MM.1S (cell line): ENCODE data around the gene CEP170B.

Source experiments
- DNase-seq: peaks from one replicate; pipeline ENCODE4 v3.0.0-alpha.2; 2015
- H2AFZ ChIP-seq: fragments of 300-600 bp; sonication (generic); 2 replicates; pipeline ENCODE4 v1.6.0; 2016; ENCODE audit warnings: antibody characterized with exemption, low read length
- H3F3A ChIP-seq: fragments of 300-600 bp; sonication (generic); 2 replicates; pipeline ENCODE4 v1.6.1; 2016; ENCODE audit warnings: mild to moderate bottlenecking, antibody characterized with exemption, low read length, moderate library complexity, mixed read lengths; ENCODE audit not compliant: insufficient read depth
- H3K27ac ChIP-seq: fragments of 300-600 bp; sonication (generic); 2 replicates; pipeline ENCODE4 v1.5.1; 2016; ENCODE audit warnings: mild to moderate bottlenecking, low read length
- H3K27me3 ChIP-seq: fragments of 300-600 bp; sonication (generic); replicated peaks from 2 replicates; pipeline ENCODE4 v1.6.0; 2016; ENCODE audit warnings: low read length; ENCODE audit not compliant: insufficient read depth
- H3K36me3 ChIP-seq: fragments of 300-600 bp; sonication (generic); replicated peaks from 2 replicates; pipeline ENCODE4 v1.6.1; 2016; ENCODE audit warnings: mild to moderate bottlenecking, low read length, mixed read lengths; ENCODE audit not compliant: insufficient read depth
- H3K4me1 ChIP-seq: fragments of 300-600 bp; sonication (generic); 2 replicates; pipeline ENCODE4 v1.6.1; 2016; ENCODE audit warnings: low read length, mixed read lengths
- H3K4me2 ChIP-seq: fragments of 300-600 bp; sonication (generic); 2 replicates; pipeline ENCODE4 v1.6.0; 2016; ENCODE audit warnings: low read depth, low read length
- H3K4me3 ChIP-seq: fragments of 300-600 bp; sonication (generic); 2 replicates; pipeline ENCODE4 v1.5.1; 2016; ENCODE audit warnings: low read length, mixed read lengths
- H3K79me2 ChIP-seq: fragments of 300-600 bp; sonication (generic); 2 replicates; pipeline ENCODE4 v1.6.1; 2016; ENCODE audit warnings: mixed run types, low read length, mixed read lengths
- H3K9ac ChIP-seq: fragments of 300-600 bp; sonication (generic); 2 replicates; pipeline ENCODE4 v1.6.1; 2016; ENCODE audit warnings: low read length, mixed read lengths
- H3K9me2 ChIP-seq: fragments of 300-600 bp; sonication (generic); replicated peaks from 2 replicates; pipeline ENCODE4 v1.6.1; 2016; ENCODE audit warnings: mild to moderate bottlenecking, low read length, mixed read lengths; ENCODE audit not compliant: insufficient read depth
- H3K9me3 ChIP-seq: fragments of 300-600 bp; sonication (generic); replicated peaks from 2 replicates; pipeline ENCODE4 v1.6.1; 2016; ENCODE audit warnings: mild to moderate bottlenecking, low read length, mixed read lengths; ENCODE audit not compliant: insufficient read depth
- H4K20me1 ChIP-seq: fragments of 300-600 bp; sonication (generic); 2 replicates; pipeline ENCODE4 v1.6.1; 2016; ENCODE audit warnings: mild to moderate bottlenecking, low read length, moderate library complexity, mixed read lengths; ENCODE audit not compliant: insufficient read depth
- EZH2 ChIP-seq: fragments of 300-600 bp; sonication (generic); optimal IDR thresholded peaks from 2 replicates; pipeline ENCODE3; 2017; ENCODE audit warnings: low read depth, mild to moderate bottlenecking, antibody characterized with exemption, low read length, mixed read lengths
- EZH2phosphoT487 ChIP-seq: fragments of 300-600 bp; sonication (generic); IDR thresholded peaks from 2 replicates; pipeline ENCODE4 v1.6.1; 2018; ENCODE audit warnings: antibody characterized with exemption, low read length
- TF ChIP-seq, protein P1 (sequence below): fragments of 300-600 bp; sonication (generic); IDR thresholded peaks from 2 replicates; pipeline ENCODE4 v1.5.1; 2016; ENCODE audit warnings: antibody characterized with exemption, low read length, mixed read lengths

The CEP170B gene

GRCh38 chr14:104870368-104871144 is 5.5 kb downstream of the CEP170B start:
- Histone ChIP-seq H3K36me3 (no peaks in the 10 kb centered on the region), H3K4me3 (no peak overlapping the region), H3K27ac (no peak overlapping the region), H4K20me1 (no peaks in the 10 kb centered on the region), H3K79me2 (no peaks in the 10 kb centered on the region; the same call in 1 of the 2 replicates), H2AFZ (no peak overlapping the region), H3K9me2 (no peaks in the 10 kb centered on the region), H3K27me3 (no peaks in the 10 kb centered on the region), H3K4me1 (no peaks in the 10 kb centered on the region), H3F3A (no peaks in the 10 kb centered on the region), H3K9me3 (no peaks in the 10 kb centered on the region), H3K9ac (no peak overlapping the region), H3K4me2 (no peak overlapping the region)
- no peak for DNase-seq
- TF ChIP-seq, protein P1, sequence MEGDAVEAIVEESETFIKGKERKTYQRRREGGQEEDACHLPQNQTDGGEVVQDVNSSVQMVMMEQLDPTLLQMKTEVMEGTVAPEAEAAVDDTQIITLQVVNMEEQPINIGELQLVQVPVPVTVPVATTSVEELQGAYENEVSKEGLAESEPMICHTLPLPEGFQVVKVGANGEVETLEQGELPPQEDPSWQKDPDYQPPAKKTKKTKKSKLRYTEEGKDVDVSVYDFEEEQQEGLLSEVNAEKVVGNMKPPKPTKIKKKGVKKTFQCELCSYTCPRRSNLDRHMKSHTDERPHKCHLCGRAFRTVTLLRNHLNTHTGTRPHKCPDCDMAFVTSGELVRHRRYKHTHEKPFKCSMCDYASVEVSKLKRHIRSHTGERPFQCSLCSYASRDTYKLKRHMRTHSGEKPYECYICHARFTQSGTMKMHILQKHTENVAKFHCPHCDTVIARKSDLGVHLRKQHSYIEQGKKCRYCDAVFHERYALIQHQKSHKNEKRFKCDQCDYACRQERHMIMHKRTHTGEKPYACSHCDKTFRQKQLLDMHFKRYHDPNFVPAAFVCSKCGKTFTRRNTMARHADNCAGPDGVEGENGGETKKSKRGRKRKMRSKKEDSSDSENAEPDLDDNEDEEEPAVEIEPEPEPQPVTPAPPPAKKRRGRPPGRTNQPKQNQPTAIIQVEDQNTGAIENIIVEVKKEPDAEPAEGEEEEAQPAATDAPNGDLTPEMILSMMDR: peak; percentile 24
- TF ChIP-seq EZH2 (no peak), EZH2phosphoT487 (no peak)

DNA sequence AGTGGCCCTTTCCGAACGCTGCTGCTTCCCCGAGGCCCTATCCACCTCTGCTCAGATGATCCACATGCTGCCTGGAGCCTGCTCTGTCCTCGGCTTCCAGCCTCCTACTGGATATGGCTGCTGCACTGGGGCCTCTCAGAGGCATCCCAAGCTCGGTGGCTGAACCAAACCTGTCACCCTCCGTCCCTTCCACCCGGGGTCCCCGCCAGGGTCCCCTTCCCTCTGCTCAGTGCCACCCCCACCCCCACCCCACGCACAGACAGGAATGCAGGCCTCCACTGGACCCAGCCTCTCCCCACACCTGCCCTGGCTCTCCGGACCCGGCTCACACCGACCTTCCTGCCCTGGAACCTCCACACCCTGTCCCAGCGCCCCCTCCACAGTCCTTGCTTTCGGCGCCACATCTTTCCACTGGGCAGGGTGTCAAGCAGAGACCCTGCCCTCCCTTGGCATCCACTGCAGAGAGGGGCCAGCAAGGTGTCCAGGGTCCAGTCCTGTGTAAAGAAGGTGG is 6.1 kb downstream of the CEP170B start:
- Histone ChIP-seq H2AFZ (no peak overlapping the region), H3K79me2 (no peaks in the 10 kb centered on the region; the same call in 1 of the 2 replicates), H3K9me2 (no peaks in the 10 kb centered on the region), H4K20me1 (no peaks in the 10 kb centered on the region), H3K27ac (no peak overlapping the region), H3K36me3 (no peaks in the 10 kb centered on the region), H3K9me3 (no peaks in the 10 kb centered on the region), H3F3A (no peaks in the 10 kb centered on the region), H3K4me1 (no peaks in the 10 kb centered on the region), H3K9ac (no peak overlapping the region), H3K4me3 (no peak overlapping the region), H3K27me3 (no peaks in the 10 kb centered on the region), H3K4me2 (no peak overlapping the region)
- no peak for DNase-seq
- TF ChIP-seq, protein P1: no peak
- no peak for TF ChIP-seq EZH2phosphoT487
- TF ChIP-seq EZH2: no peak

DNA sequence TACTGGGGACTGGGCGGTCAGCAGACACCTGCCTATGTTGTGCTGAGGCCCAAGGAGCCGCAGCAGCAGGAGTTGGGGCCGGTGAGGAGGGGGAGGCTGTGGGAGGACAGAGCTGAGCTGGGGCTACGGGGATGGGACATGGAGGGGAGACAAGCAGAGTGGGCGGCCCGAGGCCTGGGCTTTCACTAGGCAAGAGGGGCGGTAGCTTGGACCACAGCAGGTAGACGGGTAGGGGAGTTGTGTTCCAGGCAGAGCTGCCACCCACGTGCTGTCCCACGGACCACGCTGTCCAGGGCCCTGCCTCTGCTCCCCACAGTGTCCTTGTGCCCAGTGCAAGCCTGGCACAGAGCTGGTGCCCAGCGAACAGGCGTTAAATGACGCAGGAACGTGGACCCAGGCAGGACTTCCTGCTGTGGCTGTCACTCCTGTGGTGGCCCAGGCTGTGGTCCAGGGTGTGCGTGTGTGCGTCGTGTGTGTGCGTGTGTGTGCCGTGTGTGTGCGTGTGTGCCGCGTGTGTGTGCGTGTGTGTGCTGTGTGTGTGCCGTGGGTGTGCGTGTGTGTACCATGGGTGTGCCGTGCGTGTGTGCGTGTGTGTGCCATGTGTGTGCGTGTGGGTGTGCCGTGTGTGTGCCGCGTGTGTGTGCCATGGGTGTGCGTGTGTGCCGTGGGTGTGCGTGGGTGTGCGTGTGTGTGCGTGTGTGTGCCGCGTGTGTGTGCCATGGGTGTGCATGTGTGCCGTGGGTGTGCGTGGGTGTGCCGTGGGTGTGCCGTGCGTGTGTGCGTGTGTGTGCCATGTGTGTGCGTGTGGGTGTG is 6.8 kb downstream of the CEP170B start:
- no peak for DNase-seq
- H3K9me2 ChIP-seq: no peaks in the 10 kb centered on the region
- H3K9me3 ChIP-seq: no peaks in the 10 kb centered on the region
- H3K27ac ChIP-seq: no peak overlapping the region
- no peaks in the 10 kb centered on the region for H4K20me1 ChIP-seq
- no peak overlapping the region for H2AFZ ChIP-seq
- no peak overlapping the region for H3K4me3 ChIP-seq
- no peaks in the 10 kb centered on the region for H3K36me3 ChIP-seq
- H3F3A ChIP-seq: no peaks in the 10 kb centered on the region
- TF ChIP-seq, protein P1: no peak
- TF ChIP-seq EZH2 (no peak), EZH2phosphoT487 (no peak)
- no peaks in the 10 kb centered on the region for H3K27me3 ChIP-seq
- no peaks in the 10 kb centered on the region for H3K79me2 ChIP-seq
- no peak overlapping the region for H3K9ac ChIP-seq
- H3K4me2 ChIP-seq: no peak overlapping the region
- no peaks in the 10 kb centered on the region for H3K4me1 ChIP-seq
